ENCODE data around the gene SYT7.

- TF ChIP-seq SIN3A (IDR thresholded peaks at IDR 0.05; ENCODE audit: borderline replicate concordance, insufficient read depth, low read length) (no peak), REST (IDR thresholded peaks at IDR 0.05; ENCODE audit: insufficient read depth in 1 of 2, low read depth in 2 of 2, low read length in 2 of 2) (no peak), POLR2AphosphoS5 (IDR thresholded peaks at IDR 0.05; ENCODE audit: low read depth, low read length) (no peak), TAF1 (IDR thresholded peaks at IDR 0.05; ENCODE audit: borderline replicate concordance, insufficient read depth, low read length) (no peak), FOXP2 (optimal IDR thresholded peaks at IDR 0.05; ENCODE audit: borderline replicate concordance, extremely low read depth, extremely low read length, insufficient read depth) (no peak)
These were observed 82.0 kb downstream of the SYT7 start for GRCh38 chr11:61498767-61499341.

Data from PFSK-1 (cell line).